IPS-NIHi11 (cell line): ENCODE measurements around the gene KRTAP4-12.
"Not testable (repeated sequence)": the region's sequence is repeated elsewhere in the genome, so short reads cannot be mapped to it uniquely, and the experiment has no call there.

Experiments used
- DNase-seq: peaks from one replicate; pipeline ENCODE4 v3.0.0; 2012; ENCODE audit warnings: mixed read lengths, low spot score

Gene KRTAP4-12

DNA sequence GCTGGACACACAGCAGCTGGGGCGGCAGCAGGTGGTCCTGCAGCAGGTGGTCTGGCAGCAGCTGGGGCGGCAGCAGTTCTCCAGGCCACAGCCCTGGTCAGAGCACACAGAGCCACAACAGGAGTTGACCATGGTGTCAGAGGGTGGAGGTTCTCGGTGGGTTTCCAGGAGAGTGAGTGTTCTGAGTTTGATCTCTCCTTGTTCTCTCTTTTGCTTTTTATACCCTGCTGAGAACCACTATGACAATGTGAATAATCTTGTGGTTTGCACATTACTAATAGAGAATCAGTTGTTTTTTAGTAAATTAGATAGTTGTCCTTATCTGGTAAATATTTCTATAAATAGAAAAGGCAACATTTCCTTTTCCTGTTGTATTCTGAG lies at the start of gene KRTAP4-12:
Gene KRTAP4-12, minus strand, starts transcription at position 192 of the 381 bp plus-strand sequence. Its CDS starts 60 bp downstream, at position 132.
- DNase-seq = not testable (repeated sequence)

DNA sequence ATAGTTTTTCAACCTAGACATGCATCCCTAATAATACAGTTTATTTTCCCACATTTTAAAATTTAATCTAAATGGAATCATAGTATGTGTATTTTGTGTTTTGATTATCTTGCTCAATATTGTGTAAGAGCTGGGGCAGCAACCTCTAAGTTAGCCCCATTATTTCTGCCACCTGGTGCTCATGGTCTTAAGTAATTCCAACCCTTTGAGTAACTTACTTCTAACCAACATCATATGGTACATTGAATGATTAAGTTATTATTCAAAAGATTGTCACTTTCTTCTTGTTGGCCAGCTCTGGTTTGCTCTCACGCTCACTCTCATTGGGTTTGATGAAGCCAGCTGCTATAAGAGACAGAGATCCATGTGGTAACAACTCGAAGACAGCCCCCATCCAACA lies 47.9 kb upstream of the KRTAP4-12 start:
- no peak for DNase-seq

- DNase-seq = no peak
Observed at GRCh38 chr17:41168121-41168520, 44.1 kb upstream of the KRTAP4-12 start, which contains the start of gene KRTAP4-3. TSS of gene KRTAP4-3 (minus strand) at chr17:41168221. CDS start at chr17:41168172, 49 bp downstream.

DNA sequence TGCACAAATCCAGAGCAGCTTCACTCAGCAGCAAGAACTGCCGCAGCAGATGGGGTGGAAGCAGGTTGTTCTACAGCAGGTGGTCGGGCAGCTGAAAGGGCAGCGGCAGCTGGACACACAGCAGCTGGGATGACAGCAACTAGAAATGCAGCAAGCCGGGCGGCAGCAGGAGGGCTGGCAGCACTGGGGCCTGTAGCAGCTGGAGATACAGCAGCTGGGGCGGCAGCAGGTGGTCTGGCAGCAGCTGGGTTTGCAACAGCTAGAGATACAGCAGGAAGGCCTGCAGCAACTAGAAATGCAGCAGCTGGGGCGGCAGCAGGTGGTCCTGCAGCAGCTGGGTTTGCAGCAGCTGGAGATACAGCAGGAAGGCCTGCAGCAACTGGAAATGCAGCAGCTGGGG lies 43.6 kb upstream of the KRTAP4-12 start:
- no peak for DNase-seq

DNA sequence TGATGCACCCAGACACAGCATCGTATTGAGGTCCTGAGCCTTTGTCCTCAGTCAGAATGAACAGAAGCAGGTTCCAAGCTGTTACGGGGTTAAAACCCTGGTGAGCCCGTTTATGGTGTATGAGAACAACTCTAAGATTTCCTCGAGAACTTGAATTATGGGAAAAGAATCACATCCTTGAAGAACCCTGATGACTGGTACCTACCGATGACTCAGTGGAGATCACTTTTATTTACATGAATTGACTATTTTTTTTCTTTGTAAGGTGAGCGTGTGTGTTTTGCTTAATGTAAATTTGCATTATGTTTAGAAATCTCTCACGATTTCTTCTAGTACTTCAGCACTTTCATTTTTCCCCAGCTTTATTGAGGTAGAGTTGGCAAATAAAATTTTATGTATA lies 39.8 kb upstream of the KRTAP4-12 start:
- DNase-seq = no peak

- no peak for DNase-seq
Observed at GRCh38 chr17:41160648-41161047, 36.7 kb upstream of the KRTAP4-12 start, which contains the start of gene KRTAP4-4. TSS of gene KRTAP4-4 (minus strand) at chr17:41160748. CDS start at chr17:41160691, 57 bp downstream.

- DNase-seq = not testable (repeated sequence)
Observed at GRCh38 chr17:41160190-41160589, 36.2 kb upstream of the KRTAP4-12 start.

GRCh38 chr17:41153856-41154255 lies 29.9 kb upstream of the KRTAP4-12 start:
- no peak for DNase-seq

GRCh38 chr17:41151525-41151924 lies 27.5 kb upstream of the KRTAP4-12 start:
- no peak for DNase-seq

DNA sequence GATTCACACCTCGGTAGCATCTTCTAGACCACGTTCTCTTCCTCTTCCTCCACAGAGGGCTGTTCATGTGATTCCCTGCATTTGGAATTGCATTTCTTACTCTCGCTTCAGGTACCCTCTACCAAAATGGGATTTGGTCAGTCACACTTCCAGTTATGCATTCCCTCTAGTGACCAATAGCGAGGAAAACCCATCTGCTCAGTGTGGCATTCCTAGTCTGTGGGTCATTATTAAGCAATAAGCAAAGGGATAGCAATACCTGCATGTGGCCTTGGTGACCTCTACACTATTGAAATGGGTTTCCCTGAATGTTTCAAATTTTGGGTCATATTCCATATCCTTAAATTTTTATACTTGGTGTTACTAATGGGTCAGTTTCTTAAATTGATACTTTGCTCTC lies 26.0 kb upstream of the KRTAP4-12 start:
- DNase-seq = no peak

DNA sequence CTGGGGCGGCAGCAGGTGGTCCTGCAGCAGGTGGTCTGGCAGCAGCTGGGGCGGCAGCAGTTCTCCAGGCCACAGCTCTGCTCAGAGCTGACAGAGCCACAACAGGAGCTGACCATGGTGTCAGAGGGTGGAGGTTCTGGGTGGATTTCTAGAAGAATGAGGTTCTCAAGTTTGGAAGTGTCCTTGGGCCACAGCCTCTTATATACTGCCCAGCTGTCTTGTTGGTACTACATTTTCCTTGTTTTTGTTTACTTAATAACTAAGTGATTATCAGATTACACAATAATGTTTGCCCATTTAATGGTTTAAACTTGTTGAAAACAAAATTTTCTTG lies 25.6 kb upstream of the KRTAP4-12 start, which contains the start of gene KRTAP4-5:
Gene KRTAP4-5, minus strand, starts transcription at position 174 of the 334 bp plus-strand sequence. Its CDS starts 58 bp downstream, at position 116.
- no peak for DNase-seq

GRCh38 chr17:41148971-41149651 lies 25.1 kb upstream of the KRTAP4-12 start:
- not testable (repeated sequence) for DNase-seq

- no peak for DNase-seq
Observed at GRCh38 chr17:41147531-41148204, 23.7 kb upstream of the KRTAP4-12 start.

GRCh38 chr17:41145261-41145660 lies 21.3 kb upstream of the KRTAP4-12 start:
- no peak for DNase-seq

DNA sequence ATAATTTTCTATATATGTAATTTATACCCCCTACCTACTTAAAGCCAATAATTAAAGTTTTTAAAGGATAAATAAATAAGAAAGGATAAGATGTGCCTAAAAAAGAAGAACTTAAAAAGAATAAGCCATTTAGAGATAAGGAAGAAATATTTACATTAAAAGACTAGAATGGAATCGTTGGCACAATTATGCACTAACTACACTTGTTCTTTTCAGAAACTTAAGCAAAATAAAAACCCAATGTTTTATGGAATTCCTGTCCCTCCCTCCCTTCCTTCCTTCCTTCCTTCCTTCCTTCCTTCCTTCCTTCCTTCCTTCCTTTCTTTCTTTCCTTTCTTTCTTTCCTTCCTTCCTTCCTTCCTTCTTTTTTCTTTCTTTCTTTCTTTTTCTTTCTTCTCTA lies 20.9 kb upstream of the KRTAP4-12 start:
- DNase-seq = no peak

GRCh38 chr17:41141361-41141760 lies 17.4 kb upstream of the KRTAP4-12 start:
- DNase-seq = no peak

DNA sequence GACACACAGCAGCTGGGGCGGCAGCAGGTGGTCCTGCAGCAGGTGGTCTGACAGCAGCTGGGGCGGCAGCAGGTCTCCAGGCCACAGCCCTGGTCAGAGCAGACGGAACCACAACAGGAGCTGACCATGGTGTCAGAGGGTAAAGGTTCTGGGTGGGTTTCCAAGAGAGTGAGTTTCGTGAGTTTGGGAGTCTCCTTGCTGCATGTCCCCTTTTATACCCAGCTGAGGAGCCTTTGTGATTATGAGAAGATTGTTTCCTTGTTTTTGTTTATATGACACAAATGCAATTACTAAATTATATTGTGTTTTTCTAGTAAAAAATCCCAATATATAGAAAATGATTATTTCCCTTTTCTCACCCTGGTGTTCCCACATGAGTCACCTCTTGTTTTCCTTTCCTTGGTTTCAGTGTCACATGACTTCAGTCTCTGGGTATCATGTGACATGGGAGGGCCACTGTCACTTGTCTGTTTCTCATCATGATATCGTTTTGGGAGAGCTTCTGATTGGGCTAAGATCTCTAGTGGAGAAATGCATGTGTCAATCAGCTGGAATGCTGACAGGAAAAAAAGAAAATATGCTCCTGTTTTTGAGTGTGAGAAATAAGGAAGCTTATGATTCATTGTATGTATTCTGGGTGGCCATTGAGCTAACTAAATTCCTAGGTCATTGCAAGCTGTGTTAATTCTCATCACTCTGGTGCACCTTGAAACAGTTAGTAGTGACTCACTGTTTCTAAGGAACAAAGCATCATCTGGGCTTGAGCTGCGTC lies 16.6 kb upstream of the KRTAP4-12 start, which contains the start of gene KRTAP4-6:
Gene KRTAP4-6, minus strand, starts transcription at position 185 of the 772 bp plus-strand sequence. Its CDS starts 57 bp downstream, at position 128.
- no peak for DNase-seq

DNA sequence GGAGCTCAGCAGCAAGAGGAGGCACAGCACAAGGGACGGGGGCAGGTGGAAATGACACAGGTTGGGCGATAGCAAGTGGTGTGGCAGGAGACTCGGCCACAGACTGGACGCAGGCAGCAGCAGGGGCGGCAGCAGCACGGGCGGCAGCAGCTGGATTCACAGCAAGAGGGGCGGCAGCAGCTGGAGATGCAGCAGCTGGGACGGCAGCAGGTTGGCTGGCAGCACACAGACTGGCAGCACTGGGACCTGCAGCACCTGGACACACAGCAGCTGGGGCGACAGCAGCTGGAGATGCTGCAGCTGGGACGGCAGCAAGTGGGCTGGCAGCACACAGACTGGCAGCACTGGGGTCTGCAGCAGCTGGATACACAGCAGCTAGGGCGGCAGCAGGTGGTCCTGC lies 15.9 kb upstream of the KRTAP4-12 start:
- DNase-seq = not testable (repeated sequence)

GRCh38 chr17:41133880-41134735 lies 10.1 kb upstream of the KRTAP4-12 start:
- no peak for DNase-seq

DNA sequence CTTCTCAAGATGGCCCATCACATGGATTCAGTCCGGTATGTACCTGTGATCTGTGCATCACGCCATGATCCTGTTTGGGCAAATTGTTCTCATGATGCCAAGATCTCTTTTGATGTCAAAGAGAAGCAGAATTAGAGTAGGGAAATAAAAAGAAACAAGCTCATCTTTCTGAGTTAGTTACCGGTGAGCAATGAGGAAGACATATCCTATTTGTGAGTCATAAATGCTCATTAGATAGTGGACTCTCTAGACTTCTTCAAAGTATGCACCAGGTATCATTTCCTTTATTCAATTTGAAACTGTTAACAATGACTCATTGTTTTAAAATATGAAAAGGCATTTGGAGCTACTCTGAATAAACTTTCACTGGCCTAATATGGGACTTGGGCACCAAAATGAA lies 8.0 kb upstream of the KRTAP4-12 start:
- DNase-seq = no peak

GRCh38 chr17:41127371-41127770 lies 3.4 kb upstream of the KRTAP4-12 start:
- no peak for DNase-seq

DNA sequence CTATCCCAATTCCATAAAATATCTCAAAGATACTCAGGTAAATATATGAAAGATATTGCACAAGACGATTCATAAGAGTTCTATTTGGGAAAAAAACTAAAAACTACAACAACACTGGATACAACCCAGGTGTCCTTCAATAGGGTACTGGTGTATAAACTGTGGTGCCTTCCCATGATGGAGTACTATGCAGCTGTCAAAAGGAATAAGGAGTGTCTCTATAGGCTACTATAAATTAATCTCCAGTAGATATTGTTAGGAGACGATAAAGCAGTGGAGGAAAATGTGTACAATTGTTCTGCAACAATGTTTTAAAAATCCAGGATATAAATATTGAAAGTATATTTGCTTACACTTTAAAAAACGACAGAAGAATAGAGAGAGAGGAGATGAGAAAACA lies 2.4 kb upstream of the KRTAP4-12 start:
- no peak for DNase-seq
